HEK293 (cell line): ENCODE measurements around the gene KIAA0825.

ENCODE experiments used
- BCL11A ChIP-seq: fragments of 450-650 bp; formaldehyde crosslinking; IDR thresholded peaks from 2 replicates; pipeline ENCODE4 v1.5.1; 2016; ENCODE audit warnings: low read depth, missing biosample characterization, missing genetic modification characterization
- CTCF ChIP-seq: fragments of 450-650 bp; formaldehyde crosslinking; IDR thresholded peaks from 2 replicates; pipeline ENCODE4 v1.5.1; 2016; ENCODE audit warnings: missing biosample characterization, missing genetic modification characterization
- PATZ1 ChIP-seq: fragments of 450-650 bp; formaldehyde crosslinking; IDR thresholded peaks from 2 replicates; pipeline ENCODE4 v1.5.1; 2016; ENCODE audit warnings: missing biosample characterization, missing genetic modification characterization
- SALL2 ChIP-seq: fragments of 450-650 bp; formaldehyde crosslinking; IDR thresholded peaks from 2 replicates; pipeline ENCODE4 v1.5.0; 2017; ENCODE audit warnings: missing biosample characterization, mild to moderate bottlenecking, missing genetic modification characterization, borderline replicate concordance
- TCF7L2 ChIP-seq: IDR thresholded peaks from 2 replicates; pipeline ENCODE4 v1.6.1; 2011; ENCODE audit warnings: low read depth, mild to moderate bottlenecking, inconsistent platforms, low read length, moderate library complexity, borderline replicate concordance
- ZBTB44 ChIP-seq: fragments of 450-650 bp; IDR thresholded peaks from 2 replicates; pipeline ENCODE4 v1.5.1; 2018; ENCODE audit warnings: missing biosample characterization, mild to moderate bottlenecking, missing genetic modification characterization
- ZNF391 ChIP-seq: fragments of 450-650 bp; formaldehyde crosslinking; IDR thresholded peaks from 2 replicates; pipeline ENCODE4 v1.5.1; 2016; ENCODE audit warnings: low read depth, missing biosample characterization, missing genetic modification characterization, borderline replicate concordance
- ZNF433 ChIP-seq: fragments of 450-650 bp; formaldehyde crosslinking; IDR thresholded peaks from 2 replicates; pipeline ENCODE4 v1.5.1; 2016; ENCODE audit warnings: missing biosample characterization, missing genetic modification characterization, low read depth
- ZNF530 ChIP-seq: fragments of 450-650 bp; formaldehyde crosslinking; IDR thresholded peaks from 2 replicates; pipeline ENCODE4 v1.5.1; 2016; ENCODE audit warnings: low read depth, missing biosample characterization, missing genetic modification characterization
- ZNF776 ChIP-seq: fragments of 450-650 bp; formaldehyde crosslinking; IDR thresholded peaks from 2 replicates; pipeline ENCODE4 v1.5.0; 2017; ENCODE audit warnings: missing biosample characterization, missing genetic modification characterization, borderline replicate concordance

- TF ChIP-seq CTCF (tag by site-specific recombination) (no peak), PATZ1 (tag by site-specific recombination) (no peak), ZNF391 (tag by site-specific recombination) (no peak), ZNF433 (tag by site-specific recombination) (no peak), BCL11A (tag by site-specific recombination) (no peak), SALL2 (no peak), TCF7L2 (no peak), ZBTB44 (tag by site-specific recombination) (no peak), ZNF530 (tag by site-specific recombination) (no peak), ZNF776 (tag by site-specific recombination) (no peak)
Observed at GRCh38 chr5:94523018-94523417, 95.4 kb downstream of the KIAA0825 start.
